ENCODE results near the gene PIK3R1. TPM values are rescaled to one million over a fixed set of nuclear protein-coding genes. Genes with fewer than 3 reads are reported as not detected.

Gene PIK3R1
- total RNA-seq, 3 donors from 2014 or later = 21.1 to 23.6 (median 22.5) TPM

- Mint-ChIP-seq H3K9me3 (no peaks in the 10 kb centered on the region), H3K4me3 (no peak overlapping the region), H3K36me3 (ENCODE audit: insufficient read depth) (no peaks in the 10 kb centered on the region), H3K27me3 (ENCODE audit: low read depth) (no peaks in the 10 kb centered on the region), H3K4me1 (ENCODE audit: low read depth) (peaks cover 7% of the 10 kb centered on the region)
- DNase-seq (no peak), ATAC-seq (no peak)
Observed at GRCh38 chr5:68330574-68330973, 115.0 kb downstream of the PIK3R1 start.

- Mint-ChIP-seq H3K9me3 (no peaks in the 10 kb centered on the region), H3K27me3 (ENCODE audit: low read depth) (no peaks in the 10 kb centered on the region), H3K36me3 (ENCODE audit: insufficient read depth) (no peaks in the 10 kb centered on the region), H3K4me3 (no peak overlapping the region), H3K4me1 (ENCODE audit: low read depth) (peaks cover 7% of the 10 kb centered on the region)
- no peak for ATAC-seq
- no peak for DNase-seq
Observed at GRCh38 chr5:68331192-68332079, 115.9 kb downstream of the PIK3R1 start.

GRCh38 chr5:68332080-68332451, 116.5 kb downstream of the PIK3R1 start:
- ATAC-seq (no peak), DNase-seq (no peak)
- Mint-ChIP-seq H3K4me1 (ENCODE audit: low read depth) (peaks cover 7% of the 10 kb centered on the region), H3K27me3 (ENCODE audit: low read depth) (no peaks in the 10 kb centered on the region), H3K36me3 (ENCODE audit: insufficient read depth) (no peaks in the 10 kb centered on the region), H3K9me3 (no peaks in the 10 kb centered on the region), H3K4me3 (no peak overlapping the region)

GRCh38 chr5:68332556-68332955, 117.0 kb downstream of the PIK3R1 start:
- Mint-ChIP-seq H3K36me3 (ENCODE audit: insufficient read depth) (no peaks in the 10 kb centered on the region), H3K4me3 (no peak overlapping the region), H3K27me3 (ENCODE audit: low read depth) (no peaks in the 10 kb centered on the region), H3K9me3 (no peaks in the 10 kb centered on the region), H3K4me1 (ENCODE audit: low read depth) (peaks cover 7% of the 10 kb centered on the region)
- no peak for DNase-seq
- no peak for ATAC-seq

GRCh38 chr5:68333649-68334552, 118.3 kb downstream of the PIK3R1 start:
- no peaks in the 10 kb centered on the region for H3K27me3 Mint-ChIP-seq (ENCODE audit: low read depth)

GRCh38 chr5:68334553-68334886, 119.0 kb downstream of the PIK3R1 start:
- no peaks in the 10 kb centered on the region for H3K36me3 Mint-ChIP-seq (ENCODE audit: insufficient read depth)
- H3K4me3 Mint-ChIP-seq = no peak overlapping the region
- no peaks in the 10 kb centered on the region for H3K27me3 Mint-ChIP-seq (ENCODE audit: low read depth)
- H3K4me1 Mint-ChIP-seq (ENCODE audit: low read depth) = peaks cover 7% of the 10 kb centered on the region
- no peak for ATAC-seq
- no peaks in the 10 kb centered on the region for H3K9me3 Mint-ChIP-seq
- no peak for DNase-seq

More at GRCh38 chr5:68333649-68334552, 118.3 kb downstream of the PIK3R1 start:
- ATAC-seq = no peak
- peaks cover 7% of the 10 kb centered on the region for H3K4me1 Mint-ChIP-seq (ENCODE audit: low read depth)
- no peak for DNase-seq
- no peak overlapping the region for H3K4me3 Mint-ChIP-seq
- H3K36me3 Mint-ChIP-seq (ENCODE audit: insufficient read depth) = no peaks in the 10 kb centered on the region
- no peaks in the 10 kb centered on the region for H3K9me3 Mint-ChIP-seq

GRCh38 chr5:68335075-68335474, 119.5 kb downstream of the PIK3R1 start:
- peaks cover 7% of the 10 kb centered on the region for H3K4me1 Mint-ChIP-seq (ENCODE audit: low read depth)
- no peak for DNase-seq
- H3K9me3 Mint-ChIP-seq = no peaks in the 10 kb centered on the region
- H3K36me3 Mint-ChIP-seq (ENCODE audit: insufficient read depth) = no peaks in the 10 kb centered on the region
- no peaks in the 10 kb centered on the region for H3K27me3 Mint-ChIP-seq (ENCODE audit: low read depth)
- ATAC-seq = no peak
- no peak overlapping the region for H3K4me3 Mint-ChIP-seq

- ATAC-seq (no peak), DNase-seq (no peak)
- Mint-ChIP-seq H3K36me3 (ENCODE audit: insufficient read depth) (no peaks in the 10 kb centered on the region), H3K4me1 (ENCODE audit: low read depth) (peaks cover 6% of the 10 kb centered on the region), H3K27me3 (ENCODE audit: low read depth) (no peaks in the 10 kb centered on the region), H3K4me3 (no peak overlapping the region), H3K9me3 (no peaks in the 10 kb centered on the region)
Observed at GRCh38 chr5:68336200-68336599, 120.6 kb downstream of the PIK3R1 start.

GRCh38 chr5:68337235-68337634, 121.7 kb downstream of the PIK3R1 start:
- Mint-ChIP-seq H3K9me3 (no peaks in the 10 kb centered on the region), H3K4me1 (ENCODE audit: low read depth) (peaks cover under 1% of the 10 kb centered on the region)
- ATAC-seq = no peak

GRCh38 chr5:68339921-68340321, 124.4 kb downstream of the PIK3R1 start:
- H3K36me3 Mint-ChIP-seq (ENCODE audit: insufficient read depth) = no peaks in the 10 kb centered on the region
- no peak for ATAC-seq
- H3K4me3 Mint-ChIP-seq = no peak overlapping the region
- H3K9me3 Mint-ChIP-seq = no peaks in the 10 kb centered on the region
- H3K4me1 Mint-ChIP-seq (ENCODE audit: low read depth) = peaks cover 16% of the 10 kb centered on the region
- no peak for DNase-seq
- H3K27me3 Mint-ChIP-seq (ENCODE audit: low read depth) = no peaks in the 10 kb centered on the region

More at GRCh38 chr5:68337235-68337634, 121.7 kb downstream of the PIK3R1 start:
- H3K27me3 Mint-ChIP-seq (ENCODE audit: low read depth) = no peaks in the 10 kb centered on the region
- H3K36me3 Mint-ChIP-seq (ENCODE audit: insufficient read depth) = no peaks in the 10 kb centered on the region
- no peak overlapping the region for H3K4me3 Mint-ChIP-seq
- no peak for DNase-seq

- ATAC-seq (no peak), DNase-seq (no peak)
- H3K36me3 Mint-ChIP-seq (ENCODE audit: insufficient read depth) = no peaks in the 10 kb centered on the region
- no peaks in the 10 kb centered on the region for H3K9me3 Mint-ChIP-seq
- peaks cover 20% of the 10 kb centered on the region for H3K4me1 Mint-ChIP-seq (ENCODE audit: low read depth)
- H3K4me3 Mint-ChIP-seq = no peak overlapping the region
- H3K27me3 Mint-ChIP-seq (ENCODE audit: low read depth) = no peaks in the 10 kb centered on the region
Observed at GRCh38 chr5:68341006-68341405, 125.5 kb downstream of the PIK3R1 start.

- Mint-ChIP-seq H3K27me3 (ENCODE audit: low read depth) (no peaks in the 10 kb centered on the region), H3K36me3 (ENCODE audit: insufficient read depth) (no peaks in the 10 kb centered on the region), H3K9me3 (peaks cover 2% of the 10 kb centered on the region), H3K4me3 (no peak overlapping the region), H3K4me1 (ENCODE audit: low read depth) (peaks cover 20% of the 10 kb centered on the region)
- DNase-seq (no peak), ATAC-seq (no peak)
Observed at GRCh38 chr5:68342693-68343092, 127.1 kb downstream of the PIK3R1 start.

GRCh38 chr5:68343421-68343826, 127.9 kb downstream of the PIK3R1 start:
- DNase-seq (peak; percentile 5), ATAC-seq (peak; percentile 77 to 82)
- H3K4me1 Mint-ChIP-seq (ENCODE audit: low read depth) = peaks cover 20% of the 10 kb centered on the region
- no peaks in the 10 kb centered on the region for H3K27me3 Mint-ChIP-seq (ENCODE audit: low read depth)
- H3K4me3 Mint-ChIP-seq = no peak overlapping the region
- no peaks in the 10 kb centered on the region for H3K36me3 Mint-ChIP-seq (ENCODE audit: insufficient read depth)
- peaks cover 7% of the 10 kb centered on the region for H3K9me3 Mint-ChIP-seq

- Mint-ChIP-seq H3K4me3 (no peak overlapping the region), H3K36me3 (ENCODE audit: insufficient read depth) (no peaks in the 10 kb centered on the region), H3K4me1 (ENCODE audit: low read depth) (peaks cover 20% of the 10 kb centered on the region), H3K27me3 (ENCODE audit: low read depth) (no peaks in the 10 kb centered on the region), H3K9me3 (peaks cover 7% of the 10 kb centered on the region)
- DNase-seq (peak; percentile 11), ATAC-seq (peak; percentile 67 to 74)
Observed at GRCh38 chr5:68344447-68345111, 129.0 kb downstream of the PIK3R1 start.
